DLD1 (cell line): ENCODE results near the gene USP6NL.

Source experiments
- in situ Hi-C: cut with HindIII; loops from 2 replicates; pipeline ENCODE4 v1.10.0; 2017; ENCODE audit warnings: low sequenced_read_pairs

Gene USP6NL

GRCh38 chr10:11555556-11555955 lies 55.9 kb downstream of the USP6NL start:
- in situ Hi-C loops: no loop called here

- in situ Hi-C loops: loop anchor here (5.0 kb wide), 1 partner anchor 33 kb away; no protein-coding TSS in a partner anchor
Observed at GRCh38 chr10:11553773-11554381, 57.6 kb downstream of the USP6NL start.

DNA sequence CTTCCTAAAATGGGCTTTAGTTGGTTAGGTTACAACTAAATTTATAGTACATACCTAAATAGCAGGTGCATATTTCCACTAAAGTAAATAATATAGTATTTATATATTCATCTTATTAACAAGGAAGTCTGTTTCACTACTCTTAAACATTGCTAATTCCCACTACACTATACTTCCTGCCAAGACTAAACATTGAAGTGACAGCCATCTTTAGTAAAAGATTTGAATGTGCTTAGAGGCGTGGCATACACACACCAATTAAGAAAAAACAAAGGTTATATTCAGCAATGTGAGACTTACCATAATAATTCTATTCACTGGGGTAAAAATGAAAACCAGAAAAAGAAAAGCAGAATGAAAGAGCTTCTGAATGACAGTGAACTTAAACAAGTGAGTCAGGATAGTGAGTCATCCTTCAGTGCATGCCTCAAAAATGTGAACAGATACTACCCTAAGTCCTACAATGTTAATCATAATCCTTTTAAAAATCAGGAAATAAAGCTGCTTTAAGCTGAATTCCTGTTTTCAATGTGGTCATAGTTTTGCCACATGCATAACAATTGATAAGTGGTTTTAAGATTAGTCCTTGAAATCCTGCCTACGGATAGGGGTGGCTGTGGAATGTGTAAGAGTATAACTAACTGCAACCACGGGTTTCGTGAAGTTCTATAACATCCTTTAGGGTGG lies 59.4 kb downstream of the USP6NL start:
- in situ Hi-C loops: loop anchor here (5.0 kb wide), 1 partner anchor 35 kb away; no protein-coding TSS in a partner anchor

GRCh38 chr10:11551104-11551503 lies 60.3 kb downstream of the USP6NL start:
- in situ Hi-C loops: loop anchor here (5.0 kb wide), 1 partner anchor 36 kb away; no protein-coding TSS in a partner anchor

DNA sequence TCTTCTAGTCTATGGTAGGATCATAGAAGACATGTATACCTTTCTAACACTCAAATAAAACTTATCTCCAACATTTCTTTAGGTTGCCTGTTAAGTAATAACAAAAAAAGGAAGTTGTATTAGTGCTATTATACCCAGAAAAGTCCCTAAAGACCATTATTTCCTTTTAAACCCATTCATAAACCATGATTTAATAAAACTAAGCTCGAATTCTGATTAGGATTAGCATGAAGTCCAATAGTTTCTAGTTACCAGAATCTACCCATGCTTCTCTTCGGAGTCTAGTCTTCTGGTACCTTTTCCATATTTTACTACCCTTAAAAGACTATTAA lies 62.7 kb downstream of the USP6NL start:
- in situ Hi-C loops: no loop called here

DNA sequence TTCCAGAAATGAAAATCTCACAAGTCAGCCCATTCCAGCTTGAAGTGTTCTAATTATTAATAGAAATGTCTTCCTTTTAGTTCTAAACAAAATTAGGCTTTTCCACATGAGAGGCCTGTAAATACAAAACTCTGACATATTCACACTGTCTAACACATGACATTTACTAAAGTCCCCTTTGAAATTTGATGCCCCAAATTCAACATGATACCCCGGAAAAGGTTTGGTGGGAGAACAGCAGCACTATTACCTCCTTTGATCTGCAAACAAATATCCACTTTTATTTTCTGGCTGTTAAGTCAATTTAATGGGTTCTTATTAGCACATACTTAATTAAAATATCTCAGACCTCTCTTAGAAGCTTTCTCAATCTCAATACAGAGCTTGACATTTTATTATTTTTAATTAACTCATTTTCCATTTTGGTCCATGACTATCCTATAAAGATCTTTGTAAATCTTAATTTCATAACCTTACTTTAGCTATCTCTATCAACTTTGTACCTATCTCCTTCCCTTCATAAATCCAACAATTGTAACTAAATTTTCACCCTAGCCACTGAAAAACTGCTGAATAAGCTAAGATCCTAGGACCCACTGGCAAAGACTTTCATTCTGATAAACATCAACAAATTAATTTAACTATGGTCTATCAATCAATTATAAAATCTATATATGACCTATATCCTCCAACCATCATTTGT lies 63.2 kb downstream of the USP6NL start:
- in situ Hi-C loops: no loop called here

- in situ Hi-C loops: no loop called here
Observed at GRCh38 chr10:11546581-11546980, 64.9 kb downstream of the USP6NL start.

DNA sequence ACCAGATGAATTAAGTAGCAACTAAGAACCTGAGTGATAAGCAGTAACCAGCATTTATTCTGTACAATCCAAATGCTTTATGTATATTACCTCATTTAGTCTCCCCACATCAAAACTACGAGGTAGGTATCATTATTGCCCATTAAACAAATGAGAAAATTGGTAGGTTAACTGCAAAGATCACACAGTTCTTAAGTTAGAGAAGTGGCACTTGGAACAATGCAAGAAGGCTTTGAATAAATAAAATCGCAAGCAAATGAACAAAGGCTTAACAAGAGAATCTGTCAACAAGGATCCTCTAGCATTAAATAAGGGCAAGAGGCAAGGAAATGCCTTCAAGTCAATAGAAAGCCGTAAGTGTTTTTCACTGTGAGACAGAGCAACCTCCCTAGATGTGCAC lies 70.2 kb downstream of the USP6NL start:
- in situ Hi-C loops: no loop called here

DNA sequence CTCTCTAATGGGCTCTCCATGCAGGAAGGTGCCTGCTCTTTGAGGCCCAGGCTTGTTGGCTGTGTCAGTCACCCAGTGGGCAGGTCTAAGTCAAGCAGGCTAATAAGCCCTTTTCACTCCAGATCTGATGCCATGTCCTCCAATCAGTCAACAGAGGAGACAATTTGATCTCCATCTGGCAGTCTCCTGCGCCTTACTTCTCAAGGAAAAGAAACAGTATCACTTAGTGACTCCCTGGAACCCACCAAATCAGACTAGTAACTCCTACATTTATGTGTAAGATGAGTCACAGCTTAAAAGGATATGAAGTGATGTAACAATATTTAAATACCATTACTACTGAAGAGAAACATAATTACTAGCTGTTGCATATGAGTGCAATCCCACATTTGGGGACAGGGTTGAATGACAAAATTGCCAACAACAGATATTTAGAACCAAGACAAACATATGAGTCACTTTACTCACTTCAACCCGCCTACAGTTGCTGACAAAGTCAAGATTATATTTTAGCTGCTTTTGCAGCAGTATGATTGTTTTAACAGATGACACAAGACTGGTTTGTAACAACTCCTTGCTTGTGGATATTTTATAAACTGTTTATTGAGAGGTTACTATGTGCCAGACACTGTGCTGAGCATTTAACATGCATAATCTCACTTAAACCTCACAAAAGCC lies 72.1 kb downstream of the USP6NL start:
- in situ Hi-C loops: no loop called here

DNA sequence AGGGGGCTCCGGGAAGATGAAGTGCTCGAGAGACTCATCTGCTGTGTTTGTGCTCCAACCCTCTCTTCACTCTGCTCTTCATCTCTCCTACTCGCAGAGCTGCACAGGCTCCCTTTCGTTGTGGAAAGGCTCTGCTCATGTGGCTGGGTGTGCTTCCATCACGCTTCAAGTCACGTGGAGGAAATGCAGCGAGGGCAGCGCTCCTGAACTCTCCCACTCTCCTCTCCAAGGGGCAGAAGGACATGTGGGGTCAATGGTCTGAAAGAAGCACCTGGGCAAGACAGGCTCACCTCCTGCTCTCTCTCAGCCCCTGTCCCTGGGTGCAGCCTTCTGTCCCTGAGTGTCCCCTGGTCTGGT lies 72.6 kb downstream of the USP6NL start:
- in situ Hi-C loops: no loop called here

DNA sequence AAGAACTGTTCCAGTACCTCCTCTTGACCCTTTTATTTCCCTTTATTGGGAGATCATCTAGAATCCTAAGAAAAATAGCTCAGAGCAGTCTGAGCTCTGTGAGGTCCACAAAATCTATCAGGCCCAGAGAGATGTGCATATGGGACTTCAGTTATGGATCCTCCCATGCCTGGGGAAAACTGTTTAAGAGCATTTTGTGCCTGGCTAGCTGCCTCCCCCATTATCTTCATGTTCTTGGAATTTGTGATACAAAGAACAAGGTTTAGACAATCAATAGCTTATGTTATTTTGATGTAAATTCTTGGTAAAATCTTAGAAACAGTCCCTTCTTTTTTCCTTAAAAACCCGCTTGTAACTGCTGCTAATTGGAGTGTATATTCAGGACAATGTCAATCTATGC lies 75.2 kb downstream of the USP6NL start:
- in situ Hi-C loops: no loop called here

- in situ Hi-C loops: no loop called here
Observed at GRCh38 chr10:11535346-11535959, 76.0 kb downstream of the USP6NL start.

DNA sequence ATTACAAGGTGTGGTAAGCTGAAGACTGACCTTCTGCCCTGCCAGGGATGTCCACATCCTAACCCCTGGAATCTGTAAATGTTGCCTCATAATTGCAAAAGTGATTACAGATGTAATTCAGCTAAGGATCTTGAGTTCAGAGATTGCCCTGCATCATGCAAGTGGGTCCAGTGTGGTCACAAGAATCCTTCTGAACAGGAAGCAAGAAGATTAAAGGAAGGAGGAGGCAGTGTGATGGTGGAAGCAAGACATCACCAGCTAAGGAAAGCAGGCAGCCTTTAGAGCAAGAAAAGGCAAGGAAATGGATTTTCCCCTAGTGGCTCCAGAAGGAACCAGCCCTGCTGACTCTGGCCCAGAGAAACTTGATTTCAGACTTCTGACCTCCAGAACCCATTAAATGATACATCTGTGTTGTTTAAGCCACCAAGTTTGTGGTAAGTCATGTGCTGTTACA lies 78.1 kb downstream of the USP6NL start:
- in situ Hi-C loops: no loop called here

DNA sequence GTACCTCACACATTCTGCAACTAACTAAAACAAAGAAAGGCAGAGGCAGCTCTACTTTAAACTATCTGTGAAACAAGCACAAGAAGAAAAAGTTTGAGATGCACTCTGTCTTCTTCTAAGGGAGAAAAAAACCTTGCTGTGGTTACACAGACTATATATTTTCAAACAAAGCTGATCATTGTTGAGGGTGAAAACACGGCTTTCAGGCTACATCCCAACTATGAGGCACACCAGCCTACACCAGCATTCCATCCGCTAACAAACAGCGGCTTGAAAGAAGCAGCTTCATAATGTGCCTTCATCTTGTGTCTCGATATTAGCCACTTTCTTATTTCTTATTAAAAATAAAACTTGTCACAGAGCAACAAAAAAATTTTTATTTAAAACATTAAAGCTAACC lies 79.1 kb downstream of the USP6NL start:
- in situ Hi-C loops: no loop called here

GRCh38 chr10:11530806-11531205 lies 80.6 kb downstream of the USP6NL start:
- in situ Hi-C loops: no loop called here

- in situ Hi-C loops: no loop called here
Observed at GRCh38 chr10:11529276-11529903, 82.1 kb downstream of the USP6NL start.

GRCh38 chr10:11528286-11528685 lies 83.2 kb downstream of the USP6NL start:
- in situ Hi-C loops: no loop called here

DNA sequence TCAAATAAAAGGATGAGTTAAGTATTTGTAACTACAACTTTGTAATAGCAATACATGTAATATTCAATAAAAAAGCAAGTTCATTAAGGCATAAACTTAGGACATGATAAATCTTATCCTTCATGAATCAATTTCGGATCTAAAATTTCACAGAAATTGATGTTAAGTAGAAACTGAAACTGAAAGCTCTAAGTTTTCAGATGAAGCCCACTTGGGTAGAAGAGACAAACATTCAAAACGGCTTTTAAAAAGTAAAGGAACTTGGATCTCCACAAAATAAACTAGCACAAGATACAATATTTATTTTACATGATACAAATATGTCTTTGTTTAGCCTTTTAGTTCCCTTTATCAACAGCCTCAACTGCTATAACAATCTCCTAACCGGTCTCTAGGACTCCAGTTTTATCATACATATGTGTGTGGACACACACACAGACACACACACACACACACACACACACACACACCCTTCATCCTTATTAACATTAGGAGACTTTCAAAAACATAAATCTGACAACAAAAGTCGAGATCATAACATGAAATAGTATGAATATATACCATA lies 83.7 kb downstream of the USP6NL start:
- in situ Hi-C loops: no loop called here

GRCh38 chr10:11527068-11527467 lies 84.4 kb downstream of the USP6NL start:
- in situ Hi-C loops: no loop called here

DNA sequence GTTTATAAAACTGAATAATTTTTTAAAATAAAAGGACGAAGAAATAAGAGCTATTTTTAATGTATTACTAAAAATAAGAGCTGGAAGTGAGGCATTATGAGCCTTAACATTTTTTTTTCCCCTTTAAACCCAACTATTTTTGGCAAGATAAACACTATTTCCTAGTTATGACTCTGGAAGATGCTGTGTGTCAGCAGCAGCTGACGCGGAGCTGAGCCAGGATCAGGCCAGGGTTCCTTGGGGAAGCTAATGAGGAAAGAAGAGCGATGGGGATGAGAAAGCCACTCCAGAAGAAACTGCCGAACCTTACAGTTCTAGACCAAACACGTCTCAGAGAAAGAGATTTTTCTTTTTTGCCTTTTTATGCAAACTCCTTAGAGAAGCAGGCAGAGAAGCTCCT lies 85.9 kb downstream of the USP6NL start:
- in situ Hi-C loops: no loop called here
